Spleen (tissue), 11 donors: ENCODE results near the gene ACSM2A. TPM values are rescaled to one million over a fixed set of nuclear protein-coding genes. Genes with fewer than 3 reads are reported as not detected.
"Not testable (repeated sequence)": the region's sequence is repeated elsewhere in the genome, so short reads cannot be mapped to it uniquely, and the experiment has no call there.

Source experiments
- DNase-seq: peaks from one replicate; pipeline ENCODE4 v3.0.0-alpha.2; 2020
- H3K27ac ChIP-seq, 8 donors: fragments of 200-600 bp; sonication (generic) in 7 of 8; 1 replicate in 4 of 8; 2 replicates in 4 of 8; pipeline versions ENCODE4 v1.5.0 to v1.8.0; 2016 to 2021; ENCODE audit warnings: inconsistent platforms in 4 of 8, mild to moderate bottlenecking in 4 of 8, moderate library complexity in 1 of 8
- H3K27me3 ChIP-seq, 7 donors: fragments of 200-600 bp; sonication (generic) in 6 of 7; replicated peaks in 1 of 7; 1 replicate in 4 of 7; 2 replicates in 3 of 7; pipeline versions ENCODE4 v1.5.0 to v1.8.0; 2016 to 2021; ENCODE audit warnings: inconsistent platforms in 3 of 7, mild to moderate bottlenecking in 1 of 7
- H3K36me3 ChIP-seq, 6 donors: fragments of 200-600 bp; sonication (generic) in 5 of 6; 1 replicate in 4 of 6; 2 replicates in 2 of 6; pipeline versions ENCODE4 v1.5.0 to v1.8.0; 2016 to 2021; ENCODE audit warnings: inconsistent platforms in 2 of 6
- H3K4me1 ChIP-seq, 6 donors: fragments of 200-600 bp; sonication (generic) in 5 of 6; 1 replicate in 3 of 6; 2 replicates in 3 of 6; pipeline versions ENCODE4 v1.5.0 to v1.8.0; 2016 to 2021; ENCODE audit warnings: inconsistent platforms in 3 of 6
- H3K4me3 ChIP-seq, 8 donors: fragments of 200-600 bp; sonication (generic) in 7 of 8; 1 replicate in 4 of 8; 2 replicates in 4 of 8; pipeline versions ENCODE4 v1.5.0 to v1.8.0; 2016 to 2021; ENCODE audit warnings: inconsistent platforms in 4 of 8, mild to moderate bottlenecking in 4 of 8, moderate library complexity in 2 of 8
- H3K9me3 ChIP-seq, 8 donors: fragments of 200-600 bp; sonication (generic) in 7 of 8; 1 replicate in 4 of 8; 2 replicates in 4 of 8; pipeline versions ENCODE4 v1.5.0 to v1.8.0; 2016 to 2021; ENCODE audit warnings: inconsistent platforms in 4 of 8
- CTCF ChIP-seq, 11 experiments: fragments of 200-600 bp in 7 of 11; fragments of 450-650 bp in 4 of 11; sonication (generic) in 4 of 11; IDR thresholded peaks in 8 of 11; conservative IDR thresholded peaks in 3 of 11; 1 replicate in 7 of 11; 2 replicates in 4 of 11; pipeline versions ENCODE4 v1.4.0 to v1.8.0; 2016 to 2021; ENCODE audit warnings: antibody characterized with exemption in 11 of 11, inconsistent platforms in 4 of 11, mild to moderate bottlenecking in 1 of 11
- POLR2A ChIP-seq, 3 donors: fragments of 450-650 bp; IDR thresholded peaks; one replicate each; pipeline ENCODE4 v1.5.1; 2017; ENCODE audit warnings: antibody characterized with exemption in 3 of 3, mild to moderate bottlenecking in 1 of 3
- POLR2AphosphoS5 ChIP-seq, 3 donors: sonication (generic); formaldehyde crosslinking; IDR thresholded peaks; one replicate each; pipeline ENCODE4 v1.5.1; 2017; ENCODE audit warnings: antibody characterized with exemption in 3 of 3
- WGBS, 5 donors: extraction: QIAGEN DNeasy Blood & Tissue Kit in 3 of 5; methylation state at CpG; one replicate each; pipeline versions ENCODE4 v1.1.5 to v1.1.7; 2013 to 2018; 5-methylcytosine and 5-hydroxymethylcytosine counted together
- intact Hi-C: fragments of 100-400 bp; cut with DNase I; formaldehyde crosslinking; loops from one replicate; pipeline ENCODE4 v1.15.0; 2023; ENCODE audit warnings: low total_unique reads
- polyA plus RNA-seq, 3 donors: library from polyadenylated mRNA; stranded (reverse); fragments of 200-250 nt; gene quantifications; one replicate each; pipeline ENCODE4 v1.2.1, GENCODE V29; 2013
- total RNA-seq, 7 donors: library from RNA; depleted of rRNA in 3 of 7; stranded (reverse); fragments of >200 nt in 3 of 7; fragmentation: NEBNext Ultra II Directional in 4 of 7; extraction: Animal tissue kit (Norgen Biotek cat#: 25700) in 4 of 7; gene quantifications; one replicate each; pipeline versions ENCODE4 v1.1.0 to v1.2.1, GENCODE V29; 2016 to 2021
- donor health status: healthy with polysubstance abuse.
- donor health status: DM: no; HTN: no; CAD: no; lungs with moderate emphysema.
- donor health status: DM: no; HTN: no; CAD: no.
- donor health status: Bipolar disorder and iron deficiency.
- donor health status: healthy.
- donor health status: DM: no; HTN: no; CAD: no.
- donor health status: DM: yes; HTN: yes; CAD: no.

ACSM2A gene
- total and polyA plus RNA-seq, 10 donors = 0.43 TPM; not detected in 9

GRCh38 chr16:20424129-20424866, 27.0 kb upstream of the ACSM2A start:
- no peaks in the 10 kb centered on the region for H3K36me3 ChIP-seq
- no peaks in the 10 kb centered on the region for H3K27me3 ChIP-seq
- intact Hi-C loops = no loop called here
- H3K27ac ChIP-seq = no peak overlapping the region
- no peak for DNase-seq
- no peaks in the 10 kb centered on the region for H3K9me3 ChIP-seq
- H3K4me3 ChIP-seq = no peak overlapping the region
- no peaks in the 10 kb centered on the region for H3K4me1 ChIP-seq
- TF ChIP-seq CTCF (IDR thresholded peaks at IDR 0.05 in 8 of 11, conservative IDR thresholded peaks at IDR 0.05 in 3 of 11) = no peak
- no peak for TF ChIP-seq POLR2AphosphoS5 (IDR thresholded peaks at IDR 0.05)
- no peak for TF ChIP-seq POLR2A (IDR thresholded peaks at IDR 0.05)
- 65 to 77% (median 67%) methylated on average over 2 of the region's 2 CpGs for WGBS, 5 donors

- DNase-seq, H3K27ac ChIP-seq, H3K36me3 ChIP-seq, H3K4me3 ChIP-seq, intact Hi-C loops, H3K4me1 ChIP-seq, H3K27me3 ChIP-seq, H3K9me3 ChIP-seq: not testable (repeated sequence)
- 39 to 79% (median 54%) methylated on average over 2 of the region's 2 CpGs for WGBS, 5 donors
Observed at GRCh38 chr16:20427401-20427797, 23.9 kb upstream of the ACSM2A start.

DNA sequence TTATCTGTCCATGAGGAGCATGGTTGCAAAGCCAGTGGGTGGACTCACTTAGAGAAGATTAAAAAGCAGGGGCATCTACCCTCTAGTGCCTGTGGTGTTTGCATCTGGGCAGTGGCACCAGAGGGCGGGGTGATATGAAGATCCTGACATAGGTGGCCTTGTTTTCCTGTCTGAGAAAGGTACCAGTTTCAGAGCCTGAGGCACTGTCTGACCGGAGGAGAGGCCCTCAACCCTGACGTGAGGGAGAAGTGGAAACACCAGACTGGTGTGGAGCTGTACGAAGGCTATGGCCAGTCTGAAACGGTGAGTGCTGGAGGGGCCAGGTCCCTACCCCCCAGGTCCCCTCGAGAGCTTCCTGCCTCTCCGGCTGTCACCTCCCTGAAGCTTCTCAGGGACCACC, 21.8 kb upstream of the ACSM2A start:
- H3K27ac ChIP-seq, H3K9me3 ChIP-seq, H3K4me1 ChIP-seq, H3K4me3 ChIP-seq, H3K36me3 ChIP-seq, DNase-seq, H3K27me3 ChIP-seq, intact Hi-C loops: not testable (repeated sequence)
- 71 to 84% (median 82%) methylated on average over 7 of the region's 7 CpGs for WGBS, 5 donors

GRCh38 chr16:20430480-20430879, 20.8 kb upstream of the ACSM2A start:
- H3K27ac ChIP-seq, H3K9me3 ChIP-seq, DNase-seq, H3K36me3 ChIP-seq, intact Hi-C loops, H3K27me3 ChIP-seq, H3K4me1 ChIP-seq, H3K4me3 ChIP-seq: not testable (repeated sequence)
- WGBS, 5 donors = 76 to 93% (median 82%) methylated on average over 1 of the region's 1 CpG

DNA sequence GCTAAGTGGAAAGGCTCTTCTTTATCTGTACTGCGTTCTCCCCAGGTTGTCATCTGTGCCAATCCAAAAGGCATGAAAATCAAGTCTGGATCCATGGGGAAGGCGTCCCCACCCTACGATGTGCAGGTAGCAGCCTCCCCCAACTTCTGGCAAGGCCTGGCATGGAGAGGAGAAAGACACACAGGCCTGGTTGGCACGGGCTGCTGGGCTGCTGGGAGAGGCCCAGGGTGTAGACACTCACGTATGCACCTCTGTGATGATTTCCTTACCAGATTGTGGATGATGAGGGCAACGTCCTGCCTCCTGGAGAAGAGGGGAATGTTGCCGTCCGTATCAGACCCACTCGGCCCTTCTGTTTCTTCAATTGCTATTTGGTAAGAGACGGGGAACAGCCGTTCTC, 20.4 kb upstream of the ACSM2A start:
- WGBS, 5 donors = 75 to 86% (median 81%) methylated on average over 11 of the region's 11 CpGs
- Histone ChIP-seq H3K27ac (no peak overlapping the region), H3K36me3 (no peaks in the 10 kb centered on the region), H3K4me1 (no peaks in the 10 kb centered on the region), H3K4me3 (no peak overlapping the region), H3K9me3 (no peaks in the 10 kb centered on the region), H3K27me3 (no peaks in the 10 kb centered on the region)
- no peak for DNase-seq
- TF ChIP-seq CTCF (IDR thresholded peaks at IDR 0.05 in 8 of 11, conservative IDR thresholded peaks at IDR 0.05 in 3 of 11) (no peak), POLR2A (IDR thresholded peaks at IDR 0.05) (no peak), POLR2AphosphoS5 (IDR thresholded peaks at IDR 0.05) (no peak)
- intact Hi-C loops = no loop called here

DNA sequence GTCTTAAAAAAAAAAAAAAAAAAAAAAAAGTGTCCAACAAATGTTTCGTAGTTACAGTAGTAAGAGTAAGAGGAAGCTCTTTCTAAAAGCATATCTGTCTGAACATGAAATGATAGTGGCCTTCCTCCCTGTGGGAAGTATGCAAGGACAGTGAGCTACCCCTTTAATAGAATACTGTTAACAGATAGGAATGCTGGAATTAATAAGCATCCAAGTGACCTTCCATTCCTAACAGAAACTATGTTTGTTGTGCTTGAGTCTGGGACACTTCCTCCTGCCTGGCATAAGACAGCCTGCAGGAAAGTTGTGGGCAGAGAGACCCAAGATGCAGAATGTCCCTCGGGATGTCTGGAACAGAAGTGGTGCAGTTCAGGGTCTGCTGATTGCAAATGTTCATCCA, 12.4 kb upstream of the ACSM2A start:
- intact Hi-C loops, DNase-seq, H3K4me1 ChIP-seq, H3K36me3 ChIP-seq, H3K4me3 ChIP-seq, H3K9me3 ChIP-seq, H3K27me3 ChIP-seq: not testable (repeated sequence)
- WGBS, 5 donors = 0 to 50% (median 46%) methylated on average over 1 to 2 of the region's 2 CpGs; no CpG with 5 or more reads in 1 of the 5 donors
- peak overlapping the region in 1 of 8 donors; percentile 55 for H3K27ac ChIP-seq

- intact Hi-C loops, DNase-seq, H3K4me3 ChIP-seq, H3K36me3 ChIP-seq, H3K4me1 ChIP-seq, H3K9me3 ChIP-seq, H3K27me3 ChIP-seq: not testable (repeated sequence)
- 33 to 78% (median 66%) methylated on average over 1 to 3 of the region's 3 CpGs for WGBS, 5 donors
- H3K27ac ChIP-seq = peak overlapping the region in 4 of 8 donors; percentile 13 to 55 (median 40)
Observed at GRCh38 chr16:20439820-20440231, 11.5 kb upstream of the ACSM2A start.

GRCh38 chr16:20440731-20441130, 10.6 kb upstream of the ACSM2A start:
- intact Hi-C loops, H3K27me3 ChIP-seq, DNase-seq, H3K9me3 ChIP-seq, H3K36me3 ChIP-seq, H3K4me1 ChIP-seq, H3K4me3 ChIP-seq, H3K27ac ChIP-seq: not testable (repeated sequence)
- WGBS, 5 donors = 84 to 94% (median 91%) methylated on average over 1 of the region's 1 CpG
